ENCODE data around the gene COX7B. TPM values are rescaled to one million over a fixed set of nuclear protein-coding genes. Genes with fewer than 3 reads are reported as not detected.
"Not testable (repeated sequence)": the region's sequence is repeated elsewhere in the genome, so short reads cannot be mapped to it uniquely, and the experiment has no call there.

Gene COX7B
- total RNA-seq, 1 donor from 2014 or later = 1,696 TPM

DNA sequence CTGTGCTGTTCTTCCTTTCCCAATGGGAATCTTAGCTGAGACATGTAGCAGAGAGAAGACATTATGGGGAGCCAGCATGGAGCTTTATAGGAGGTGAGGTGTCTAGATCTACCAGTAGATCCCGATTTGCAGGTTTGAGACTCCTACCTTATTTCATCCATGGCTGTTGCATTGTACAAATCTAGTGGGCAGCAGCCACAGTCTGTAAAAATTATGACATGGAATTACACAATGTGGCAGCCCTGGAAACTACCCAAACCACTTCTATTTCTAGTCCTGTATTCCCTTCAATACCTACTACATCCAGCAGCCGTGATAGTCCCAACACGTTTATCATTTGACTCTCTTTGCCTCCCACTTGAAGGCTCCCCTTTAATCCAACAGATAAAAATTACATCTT lies 19.3 kb downstream of the COX7B start:
- TF ChIP-seq, protein P1, sequence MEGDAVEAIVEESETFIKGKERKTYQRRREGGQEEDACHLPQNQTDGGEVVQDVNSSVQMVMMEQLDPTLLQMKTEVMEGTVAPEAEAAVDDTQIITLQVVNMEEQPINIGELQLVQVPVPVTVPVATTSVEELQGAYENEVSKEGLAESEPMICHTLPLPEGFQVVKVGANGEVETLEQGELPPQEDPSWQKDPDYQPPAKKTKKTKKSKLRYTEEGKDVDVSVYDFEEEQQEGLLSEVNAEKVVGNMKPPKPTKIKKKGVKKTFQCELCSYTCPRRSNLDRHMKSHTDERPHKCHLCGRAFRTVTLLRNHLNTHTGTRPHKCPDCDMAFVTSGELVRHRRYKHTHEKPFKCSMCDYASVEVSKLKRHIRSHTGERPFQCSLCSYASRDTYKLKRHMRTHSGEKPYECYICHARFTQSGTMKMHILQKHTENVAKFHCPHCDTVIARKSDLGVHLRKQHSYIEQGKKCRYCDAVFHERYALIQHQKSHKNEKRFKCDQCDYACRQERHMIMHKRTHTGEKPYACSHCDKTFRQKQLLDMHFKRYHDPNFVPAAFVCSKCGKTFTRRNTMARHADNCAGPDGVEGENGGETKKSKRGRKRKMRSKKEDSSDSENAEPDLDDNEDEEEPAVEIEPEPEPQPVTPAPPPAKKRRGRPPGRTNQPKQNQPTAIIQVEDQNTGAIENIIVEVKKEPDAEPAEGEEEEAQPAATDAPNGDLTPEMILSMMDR (IDR thresholded peaks at IDR 0.05; ENCODE audit: borderline replicate concordance) = no peak
- no peak overlapping the region for H3K27ac ChIP-seq (replicated peaks)

DNA sequence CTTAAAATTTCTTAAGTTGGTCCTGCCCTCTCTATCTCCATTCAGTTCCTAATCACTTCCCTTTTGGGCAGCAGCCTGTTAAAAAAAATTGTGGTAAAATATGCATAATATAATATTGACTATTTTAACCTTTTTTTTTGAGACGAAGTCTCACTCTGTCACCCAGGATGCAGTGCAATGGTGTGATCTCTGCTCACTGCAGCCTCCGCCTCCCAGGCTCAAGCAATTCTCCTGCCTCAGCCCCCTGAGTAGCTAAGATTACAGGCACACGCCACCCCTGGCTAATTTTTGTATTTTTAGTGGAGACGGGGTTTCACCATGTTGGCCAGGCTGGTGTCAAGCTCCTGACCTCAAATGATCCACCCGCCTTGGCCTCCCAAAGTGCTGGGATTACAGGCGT lies 20.1 kb downstream of the COX7B start:
- DNase-seq; H3K4me3 ChIP-seq; H3K27ac ChIP-seq (replicated peaks); intact Hi-C loops (cut with micrococcal nuclease); H3K36me3 ChIP-seq; H3K9me3 ChIP-seq (replicated peaks); H3K27me3 ChIP-seq (ENCODE audit: low read depth): not testable (repeated sequence)
- H3K4me1 ChIP-seq = peaks cover 14% of the 10 kb centered on the region

More for the DNA sequence above, 19.3 kb downstream of the COX7B start:
- intact Hi-C loops (cut with micrococcal nuclease) = no loop called here
- H3K4me1 ChIP-seq = peaks cover 14% of the 10 kb centered on the region
- H3K4me3 ChIP-seq = no peak overlapping the region
- H3K9me3 ChIP-seq (replicated peaks) = no peaks in the 10 kb centered on the region
- DNase-seq = no peak
- H3K36me3 ChIP-seq = no peaks in the 10 kb centered on the region
- no peaks in the 10 kb centered on the region for H3K27me3 ChIP-seq (ENCODE audit: low read depth)

GRCh38 chrX:77922787-77923186 lies 23.5 kb downstream of the COX7B start:
- no peaks in the 10 kb centered on the region for H3K9me3 ChIP-seq (replicated peaks)
- no peaks in the 10 kb centered on the region for H3K36me3 ChIP-seq
- intact Hi-C loops (cut with micrococcal nuclease) = no loop called here
- DNase-seq = no peak
- no peak overlapping the region for H3K4me3 ChIP-seq
- H3K27me3 ChIP-seq (ENCODE audit: low read depth) = no peaks in the 10 kb centered on the region
- peaks cover 11% of the 10 kb centered on the region for H3K4me1 ChIP-seq
- no peak overlapping the region for H3K27ac ChIP-seq (replicated peaks)
- TF ChIP-seq, protein P1 (IDR thresholded peaks at IDR 0.05; ENCODE audit: borderline replicate concordance) = no peak

GRCh38 chrX:77924320-77924859 lies 25.1 kb downstream of the COX7B start:
- intact Hi-C loops (cut with micrococcal nuclease) = no loop called here
- no peak overlapping the region for H3K4me3 ChIP-seq
- TF ChIP-seq, protein P1 (IDR thresholded peaks at IDR 0.05; ENCODE audit: borderline replicate concordance) = no peak

GRCh38 chrX:77925764-77926163 lies 26.5 kb downstream of the COX7B start:
- Histone ChIP-seq H3K4me3 (no peak overlapping the region), H3K4me1 (no peaks in the 10 kb centered on the region), H3K9me3 (replicated peaks) (no peaks in the 10 kb centered on the region), H3K27me3 (ENCODE audit: low read depth) (no peaks in the 10 kb centered on the region), H3K27ac (replicated peaks) (no peak overlapping the region), H3K36me3 (no peaks in the 10 kb centered on the region)
- no peak for DNase-seq
- TF ChIP-seq, protein P1 (IDR thresholded peaks at IDR 0.05; ENCODE audit: borderline replicate concordance) = no peak
- intact Hi-C loops (cut with micrococcal nuclease) = no loop called here

More at GRCh38 chrX:77924320-77924859, 25.1 kb downstream of the COX7B start:
- no peaks in the 10 kb centered on the region for H3K36me3 ChIP-seq
- no peaks in the 10 kb centered on the region for H3K9me3 ChIP-seq (replicated peaks)
- no peaks in the 10 kb centered on the region for H3K27me3 ChIP-seq (ENCODE audit: low read depth)
- H3K27ac ChIP-seq (replicated peaks) = no peak overlapping the region
- no peak for DNase-seq
- H3K4me1 ChIP-seq = no peaks in the 10 kb centered on the region

DNA sequence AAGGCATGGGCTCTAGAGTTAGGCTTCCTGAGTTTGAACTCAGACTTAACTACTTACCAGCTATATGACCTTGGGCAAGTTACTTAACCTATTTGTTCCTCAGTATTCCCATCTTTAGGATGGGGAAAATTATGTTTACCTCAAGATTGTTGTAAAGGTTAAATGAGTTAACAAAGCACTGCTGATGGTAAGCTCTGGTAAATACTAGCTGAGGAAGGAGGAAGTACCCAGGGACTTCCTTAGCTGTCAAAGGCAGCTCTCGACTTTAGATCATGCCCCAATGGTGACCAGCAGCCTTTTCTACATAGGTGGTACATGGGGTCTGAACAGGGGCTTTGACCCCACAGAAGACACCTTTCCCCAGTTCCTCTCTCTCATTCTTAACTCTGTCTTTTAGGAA lies 31.3 kb downstream of the COX7B start:
- H3K36me3 ChIP-seq = no peaks in the 10 kb centered on the region
- H3K4me1 ChIP-seq = no peaks in the 10 kb centered on the region
- H3K4me3 ChIP-seq = no peak overlapping the region
- no peaks in the 10 kb centered on the region for H3K9me3 ChIP-seq (replicated peaks)
- intact Hi-C loops (cut with micrococcal nuclease) = no loop called here
- no peak overlapping the region for H3K27ac ChIP-seq (replicated peaks)
- H3K27me3 ChIP-seq (ENCODE audit: low read depth) = no peaks in the 10 kb centered on the region
- TF ChIP-seq, protein P1 (IDR thresholded peaks at IDR 0.05; ENCODE audit: borderline replicate concordance) = no peak
- no peak for DNase-seq

Measured in left ventricle myocardium inferior (tissue), 1 donor.